GM21717 (cell line): ENCODE data around the gene OR56A3.
"Not testable (repeated sequence)": the region's sequence is repeated elsewhere in the genome, so short reads cannot be mapped to it uniquely, and the experiment has no call there.

Experiments used
- ATAC-seq: cut with Tn5 transposase; IDR thresholded peaks from one replicate; pipeline ENCODE4 v1.9.1; 2021; ENCODE audit warnings: mild to moderate bottlenecking, moderate library complexity; ENCODE audit not compliant: unreplicated experiment

Gene OR56A3

DNA sequence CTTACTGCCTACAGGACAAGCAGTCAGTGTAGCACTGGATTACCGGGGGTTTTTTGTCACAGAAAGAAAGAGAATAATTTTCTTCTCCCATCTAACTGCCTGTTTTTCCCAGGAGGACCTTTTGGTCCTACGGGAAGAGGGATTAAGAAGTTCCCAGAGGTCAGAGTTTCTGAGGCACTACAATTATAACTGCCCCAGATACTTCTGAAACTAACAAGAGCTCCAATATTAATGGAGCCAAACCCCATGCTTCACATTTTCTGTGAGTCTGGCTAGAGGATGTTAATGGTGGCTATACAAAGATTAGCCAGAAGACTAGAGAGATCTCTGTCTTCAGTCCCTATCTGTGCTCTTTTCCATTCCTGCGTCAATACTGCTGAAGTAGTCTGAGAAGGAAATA lies at the start of gene OR56A3:
Gene OR56A3, plus strand, starts transcription at position 301 of the 400 bp plus-strand sequence. CDS start 5,096 bp downstream, outside the sequence.
- no peak for ATAC-seq

DNA sequence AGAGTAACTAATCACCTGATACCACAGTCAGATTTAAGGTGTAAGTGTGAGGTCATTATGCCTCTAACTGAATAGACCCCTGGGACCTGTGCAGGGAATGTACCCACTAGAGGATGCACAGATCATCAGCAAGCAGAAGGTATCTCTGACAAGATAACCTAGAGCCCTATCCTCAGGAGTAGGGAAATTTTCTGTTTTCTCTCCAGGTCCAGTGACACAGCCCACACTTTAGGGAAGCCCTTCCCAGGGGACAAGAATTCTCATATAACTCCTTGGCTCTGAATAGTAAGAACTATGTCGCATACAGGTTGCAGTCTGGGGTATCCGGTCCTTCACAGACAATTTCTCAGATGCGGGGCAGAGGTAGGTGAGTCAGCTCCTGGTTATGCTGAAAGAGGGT lies 49.1 kb upstream of the OR56A3 start, which contains the start of gene OR52E5:
Gene OR52E5, plus strand, starts transcription at position 301 of the 400 bp plus-strand sequence. CDS start 7,569 bp downstream, outside the sequence.
- ATAC-seq, result no peak

GRCh38 chr11:5899534-5899933 lies 42.5 kb upstream of the OR56A3 start:
- ATAC-seq, result no peak

GRCh38 chr11:5910540-5910939 lies 31.5 kb upstream of the OR56A3 start:
- no peak for ATAC-seq

DNA sequence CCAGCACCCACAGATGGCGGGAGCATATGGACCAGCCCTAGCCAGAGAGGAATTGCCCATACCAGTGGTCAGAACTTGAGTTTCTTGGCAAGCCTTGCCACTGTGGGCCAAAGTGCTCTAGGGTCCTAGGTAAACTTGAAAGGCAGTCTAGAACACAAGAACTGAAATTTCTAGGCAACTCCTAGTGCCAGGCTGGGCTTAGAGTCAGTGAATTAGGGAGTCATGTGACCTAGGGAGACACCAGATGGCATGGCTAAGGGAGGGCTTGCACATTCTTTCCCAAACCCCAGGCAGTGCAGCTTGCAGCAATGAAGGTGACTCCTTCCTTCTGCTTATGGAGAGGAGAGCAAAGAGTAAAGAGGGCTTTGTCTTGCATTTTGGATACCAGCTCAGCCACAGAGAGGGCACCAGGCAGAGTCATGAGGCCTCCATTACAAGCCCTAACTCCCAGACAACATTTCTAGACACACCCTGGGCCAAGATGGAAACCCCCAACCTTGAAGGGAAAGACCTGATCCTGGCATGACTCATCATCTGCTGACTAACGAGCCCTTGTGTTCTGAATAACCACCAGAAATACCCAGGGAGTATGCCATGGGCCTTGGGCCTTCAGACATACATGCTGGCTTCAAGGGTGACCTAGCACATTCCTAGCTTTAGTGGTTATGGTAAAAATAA lies 19.2 kb upstream of the OR56A3 start:
- ATAC-seq, result peak; percentile 90

DNA sequence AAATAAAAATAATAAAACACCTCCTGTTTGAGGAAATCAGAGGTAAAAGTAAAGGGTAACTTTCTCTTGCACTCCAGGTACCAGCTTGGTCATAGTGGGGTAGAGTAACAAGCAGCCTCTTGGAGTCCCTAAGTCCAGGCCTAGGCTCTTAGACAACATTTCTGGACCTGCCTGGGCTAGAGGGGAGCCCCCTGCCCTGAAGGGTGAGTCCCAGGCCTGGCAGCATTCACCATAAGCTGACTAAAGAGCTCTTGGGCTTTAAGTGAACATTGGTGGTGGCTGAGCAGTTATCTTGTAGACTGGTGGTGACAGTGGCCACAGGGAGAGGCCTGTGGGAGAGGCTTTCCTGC lies 18.6 kb upstream of the OR56A3 start:
- peak; percentile 42 for ATAC-seq

- ATAC-seq, result no peak
Measured at GRCh38 chr11:5923794-5924193, 18.3 kb upstream of the OR56A3 start.

- ATAC-seq, result no peak
Measured at GRCh38 chr11:5928271-5928670, 13.8 kb upstream of the OR56A3 start.

DNA sequence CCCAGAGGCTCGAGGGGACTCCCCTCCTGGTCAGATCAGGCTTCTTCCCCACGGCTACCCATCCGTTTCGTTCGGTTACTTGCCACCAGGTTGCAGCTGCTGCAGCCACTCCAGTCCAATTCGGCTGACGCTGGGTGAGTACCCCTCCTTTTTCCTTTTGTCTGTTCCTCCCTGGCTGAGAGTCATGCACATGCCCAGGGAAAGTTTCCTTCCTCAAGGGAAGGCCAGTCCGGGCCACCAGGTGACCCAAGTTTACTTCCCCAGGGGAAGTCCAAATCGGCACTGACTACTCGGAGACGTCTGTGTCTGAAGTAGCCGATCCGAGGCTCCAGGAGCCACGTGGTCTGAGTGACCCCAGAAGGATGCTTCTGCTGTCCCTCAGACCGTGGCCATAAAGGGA lies 13.2 kb upstream of the OR56A3 start:
- ATAC-seq, result no peak

DNA sequence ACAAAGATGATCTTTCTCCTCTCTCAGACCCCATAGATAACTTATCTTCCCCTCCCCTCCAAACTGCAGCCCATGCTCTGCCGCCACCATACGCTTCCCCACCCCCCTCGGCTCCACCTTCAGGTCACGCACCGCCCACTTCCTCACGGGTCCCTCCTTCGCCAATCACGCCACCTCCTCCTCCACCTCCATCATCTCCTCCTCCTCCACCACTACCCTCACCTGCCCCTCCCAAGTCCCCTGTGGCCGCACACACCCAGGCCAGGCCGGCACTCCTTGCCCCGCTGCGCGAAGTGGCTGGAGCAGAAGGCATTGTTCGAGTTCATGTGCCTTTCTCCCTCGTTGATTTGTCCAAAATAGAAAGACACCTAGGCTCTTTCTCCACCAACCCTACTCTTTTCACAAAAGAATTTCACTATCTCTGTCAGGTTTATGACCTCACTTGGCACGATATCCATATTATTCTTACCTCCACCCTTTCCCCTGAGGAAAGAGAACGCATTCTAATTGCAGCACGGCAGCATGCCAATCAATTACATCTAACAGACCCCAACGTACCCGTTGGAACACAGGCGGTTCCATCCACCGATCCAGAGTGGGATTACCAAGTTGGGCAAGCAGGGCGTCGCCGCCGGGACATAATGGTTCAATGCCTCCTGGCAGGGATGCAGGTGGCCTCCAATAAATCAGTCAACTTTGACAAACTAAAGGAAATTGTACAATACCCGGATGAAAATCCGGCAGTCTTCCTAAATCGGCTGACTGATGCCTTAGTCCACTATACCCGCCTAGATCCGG lies 12.3 kb upstream of the OR56A3 start:
- no peak for ATAC-seq

- ATAC-seq, result no peak
Measured at GRCh38 chr11:5930614-5931013, 11.4 kb upstream of the OR56A3 start.

DNA sequence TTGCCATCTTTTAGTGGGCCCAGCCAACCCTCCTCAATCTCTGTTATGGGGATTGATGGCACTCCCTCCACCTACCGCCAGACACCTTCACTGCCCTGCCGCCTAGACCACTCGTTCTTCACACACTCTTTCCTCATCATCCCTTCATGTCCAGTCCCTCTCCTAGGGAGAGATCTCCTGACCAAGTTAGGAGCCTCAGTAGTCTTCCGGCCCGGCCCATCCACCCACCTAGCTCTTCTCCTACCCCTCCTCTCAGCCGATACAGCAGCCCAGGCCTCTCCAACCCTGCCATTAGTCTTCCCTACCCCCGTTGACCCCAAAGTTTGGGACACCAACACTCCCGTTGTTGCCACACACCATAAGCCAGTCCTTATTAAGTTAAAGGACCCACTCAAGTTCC lies 11.0 kb upstream of the OR56A3 start:
- ATAC-seq, result no peak

- ATAC-seq, result no peak
Measured at GRCh38 chr11:5932671-5933070, 9.4 kb upstream of the OR56A3 start.

DNA sequence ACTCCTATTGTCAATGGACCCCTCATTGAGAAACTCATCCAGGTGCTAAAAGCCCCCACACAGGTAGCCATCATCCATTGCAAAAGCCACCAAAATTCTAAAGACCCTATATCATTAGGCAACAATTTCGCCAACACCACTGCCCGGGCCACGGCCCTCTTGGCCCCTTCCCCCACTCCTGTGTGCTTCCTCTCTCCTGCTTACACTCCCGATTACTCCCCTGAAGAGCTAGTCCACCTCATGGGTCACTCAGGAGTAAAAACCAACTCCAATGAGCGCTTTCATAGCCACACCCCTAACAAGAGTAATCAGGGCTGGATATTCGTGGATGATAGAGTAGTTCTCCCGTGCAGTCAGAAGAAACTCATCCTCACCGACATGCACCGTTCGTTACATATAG lies 8.9 kb upstream of the OR56A3 start:
- ATAC-seq, result no peak

DNA sequence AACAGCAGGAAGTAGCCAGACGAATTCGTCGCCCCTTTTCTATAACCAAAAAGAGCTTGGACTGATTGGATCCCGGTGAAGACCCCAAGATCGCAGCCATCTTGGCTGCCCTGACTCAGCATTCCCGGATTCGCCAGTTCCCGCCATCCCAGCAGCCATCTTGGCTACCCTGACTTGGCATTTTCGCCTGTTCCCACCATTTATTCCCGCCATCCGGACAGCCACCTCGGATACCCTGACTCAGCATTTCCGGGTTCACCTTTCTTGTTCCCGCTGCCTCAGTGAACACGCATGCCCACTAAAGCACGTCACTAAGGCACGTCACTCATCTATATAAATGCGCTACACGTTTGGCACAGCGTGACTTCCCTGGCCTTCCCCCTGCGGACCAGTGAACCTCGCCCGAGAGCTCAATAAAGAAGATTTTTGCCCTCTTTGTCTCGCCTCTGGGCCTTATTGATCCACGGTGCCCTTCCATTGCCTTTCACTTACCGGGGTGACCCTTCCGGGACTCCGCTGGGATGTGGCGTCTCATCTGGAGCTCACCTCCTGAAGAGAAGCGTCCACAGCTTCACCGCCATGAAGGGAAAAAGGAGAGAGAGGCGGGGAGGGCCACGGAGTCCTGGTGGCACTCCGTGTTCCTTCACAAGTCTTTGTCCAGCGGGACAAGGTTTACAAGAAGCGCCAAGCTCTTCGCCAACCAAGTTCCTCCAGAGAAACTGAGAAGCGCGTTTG lies 4.0 kb upstream of the OR56A3 start:
- ATAC-seq, result no peak

GRCh38 chr11:5938603-5938965 lies 3.5 kb upstream of the OR56A3 start:
- no peak for ATAC-seq

- ATAC-seq, result no peak
Measured at GRCh38 chr11:5940748-5941147, 1.3 kb upstream of the OR56A3 start.

- ATAC-seq, result no peak
Measured at GRCh38 chr11:5955586-5955985, 13.5 kb downstream of the OR56A3 start.

GRCh38 chr11:5960704-5961320 lies 18.8 kb downstream of the OR56A3 start:
- ATAC-seq, result not testable (repeated sequence)

DNA sequence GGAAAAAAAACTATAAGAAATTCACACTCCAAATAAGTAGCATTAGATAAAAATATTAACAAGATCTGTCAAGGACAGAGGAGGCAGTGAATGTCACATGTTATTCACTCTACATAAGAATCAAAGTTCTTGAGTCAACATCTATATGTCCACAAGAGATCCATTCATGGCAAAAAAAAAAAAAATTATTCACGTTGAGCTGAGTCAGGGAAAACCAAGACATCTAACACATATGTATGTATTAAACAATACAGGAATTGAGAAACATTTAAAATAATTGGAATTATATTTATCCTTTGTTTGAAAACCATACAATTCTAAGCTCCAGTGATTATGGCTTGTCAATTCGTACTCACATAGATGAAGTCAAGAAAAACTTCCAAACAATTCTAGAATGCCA lies 24.9 kb downstream of the OR56A3 start:
- no peak for ATAC-seq

- no peak for ATAC-seq
Measured at GRCh38 chr11:5967708-5968107, 25.7 kb downstream of the OR56A3 start.
